Medulla oblongata (tissue), 1 donor: ENCODE data around the gene ADAM10.

Experiments used
- DNase-seq: peaks from one replicate; pipeline ENCODE4 v3.0.0-alpha.2; 2015; ENCODE audit errors: extremely low spot score

Gene ADAM10

GRCh38 chr15:58755350-58755749, 5.8 kb upstream of the ADAM10 start:
- DNase-seq, result no peak

GRCh38 chr15:58752716-58753115, 3.2 kb upstream of the ADAM10 start:
- DNase-seq, result no peak

- no peak for DNase-seq
Measured at GRCh38 chr15:58748852-58749531, 515 bp downstream of the ADAM10 start.

GRCh38 chr15:58748040-58748851, 1.3 kb downstream of the ADAM10 start:
- peak; percentile 55 for DNase-seq

GRCh38 chr15:58746174-58746573, 3.3 kb downstream of the ADAM10 start:
- no peak for DNase-seq

- no peak for DNase-seq
Measured at GRCh38 chr15:58742819-58743502, 6.5 kb downstream of the ADAM10 start.

- no peak for DNase-seq
Measured at GRCh38 chr15:58742022-58742813, 7.3 kb downstream of the ADAM10 start.

- DNase-seq, result no peak
Measured at GRCh38 chr15:58741032-58741431, 8.5 kb downstream of the ADAM10 start.

- DNase-seq, result no peak
Measured at GRCh38 chr15:58740436-58740835, 9.1 kb downstream of the ADAM10 start.

GRCh38 chr15:58738046-58738707, 11.3 kb downstream of the ADAM10 start:
- no peak for DNase-seq

GRCh38 chr15:58737298-58737697, 12.2 kb downstream of the ADAM10 start:
- DNase-seq, result no peak

GRCh38 chr15:58736018-58736643, 13.4 kb downstream of the ADAM10 start:
- no peak for DNase-seq

- no peak for DNase-seq
Measured at GRCh38 chr15:58734859-58735258, 14.6 kb downstream of the ADAM10 start.

GRCh38 chr15:58732625-58733363, 16.7 kb downstream of the ADAM10 start:
- no peak for DNase-seq

- DNase-seq, result peak; percentile 46
Measured at GRCh38 chr15:58731756-58732535, 17.6 kb downstream of the ADAM10 start.

GRCh38 chr15:58726867-58727266, 22.6 kb downstream of the ADAM10 start:
- DNase-seq, result no peak

GRCh38 chr15:58724466-58724865, 25.0 kb downstream of the ADAM10 start:
- peak; percentile 60 for DNase-seq

GRCh38 chr15:58717357-58717756, 32.1 kb downstream of the ADAM10 start:
- no peak for DNase-seq

GRCh38 chr15:58716027-58716426, 33.5 kb downstream of the ADAM10 start:
- DNase-seq, result no peak
